Neural cell (in vitro differentiated cells): ENCODE data around the gene CALY.

Experiments used
- CTCF ChIP-seq: fragments of 450-650 bp; IDR thresholded peaks from 2 replicates; pipeline ENCODE4 v1.5.1; 2014; ENCODE audit warnings: antibody characterized with exemption, mild to moderate bottlenecking, moderate library complexity; ENCODE audit not compliant: poor library complexity, severe bottlenecking
- EP300 ChIP-seq: fragments of 450-650 bp; conservative IDR thresholded peaks from 2 replicates; pipeline ENCODE4 v1.6.1; 2014; ENCODE audit warnings: antibody characterized with exemption, mild to moderate bottlenecking, moderate library complexity; ENCODE audit not compliant: poor library complexity, severe bottlenecking
- EZH2 ChIP-seq: fragments of 200-600, 300-800 bp; shearing (Covaris generic), sonication (generic); IDR thresholded peaks from 2 replicates; pipeline ENCODE4 v1.6.1; 2014; ENCODE audit warnings: antibody characterized with exemption, low read length, borderline replicate concordance, mild to moderate bottlenecking; ENCODE audit not compliant: insufficient read depth, poor library complexity, severe bottlenecking
- MXI1 ChIP-seq: fragments of 450-650 bp; conservative IDR thresholded peaks from 2 replicates; pipeline ENCODE4 v1.6.1; 2014; ENCODE audit warnings: antibody characterized with exemption, mild to moderate bottlenecking; ENCODE audit not compliant: poor library complexity, severe bottlenecking
- POLR2AphosphoS5 ChIP-seq: IDR thresholded peaks from 2 replicates; pipeline ENCODE4 v1.6.1; 2012
- RAD21 ChIP-seq: fragments of 450-650 bp; conservative IDR thresholded peaks from 2 replicates; pipeline ENCODE4 v1.6.1; 2014; ENCODE audit warnings: antibody characterized with exemption, mild to moderate bottlenecking, moderate library complexity
- REST ChIP-seq: IDR thresholded peaks from 2 replicates; pipeline ENCODE4 v1.6.1; 2012; ENCODE audit warnings: borderline replicate concordance
- SMC3 ChIP-seq: fragments of 450-650 bp; conservative IDR thresholded peaks from 2 replicates; pipeline ENCODE4 v1.6.1; 2014; ENCODE audit warnings: antibody characterized with exemption, mild to moderate bottlenecking, moderate library complexity; ENCODE audit not compliant: poor library complexity

- no peak for TF ChIP-seq CTCF
- no peak for TF ChIP-seq EZH2
- no peak for TF ChIP-seq EP300
- no peak for TF ChIP-seq POLR2AphosphoS5
- TF ChIP-seq SMC3: no peak
- no peak for TF ChIP-seq MXI1
- TF ChIP-seq REST: no peak
- TF ChIP-seq RAD21: no peak
Measured at GRCh38 chr10:133309720-133310398, 26.8 kb downstream of the CALY start.
